ENCODE data around the gene MACROD1.

Gene MACROD1

GRCh38 chr11:64110465-64111375 lies 55.2 kb downstream of the MACROD1 start:
- TF ChIP-seq GATA1 (IDR thresholded peaks at IDR 0.05; ENCODE audit: low read depth, low read length), result no peak
- no peak for TF ChIP-seq POLR2A (IDR thresholded peaks at IDR 0.05; ENCODE audit: low read length)
- no peak for DNase-seq

- TF ChIP-seq POLR2A (IDR thresholded peaks at IDR 0.05; ENCODE audit: low read length) (no peak), GATA1 (IDR thresholded peaks at IDR 0.05; ENCODE audit: low read depth, low read length) (no peak)
- no peak for DNase-seq
Measured at GRCh38 chr11:64109332-64109731, 56.6 kb downstream of the MACROD1 start.

GRCh38 chr11:64107303-64107702 lies 58.6 kb downstream of the MACROD1 start:
- DNase-seq, result no peak
- TF ChIP-seq POLR2A (IDR thresholded peaks at IDR 0.05; ENCODE audit: low read length), result no peak
- no peak for TF ChIP-seq GATA1 (IDR thresholded peaks at IDR 0.05; ENCODE audit: low read depth, low read length)

GRCh38 chr11:64104632-64105031 lies 61.3 kb downstream of the MACROD1 start:
- TF ChIP-seq POLR2A (IDR thresholded peaks at IDR 0.05; ENCODE audit: low read length), result no peak
- no peak for DNase-seq

GRCh38 chr11:64103277-64103985 lies 62.5 kb downstream of the MACROD1 start:
- DNase-seq, result no peak
- TF ChIP-seq POLR2A (IDR thresholded peaks at IDR 0.05; ENCODE audit: low read length) (no peak), GATA1 (IDR thresholded peaks at IDR 0.05; ENCODE audit: low read depth, low read length) (no peak)

GRCh38 chr11:64102005-64102738 lies 63.7 kb downstream of the MACROD1 start:
- DNase-seq, result no peak
- TF ChIP-seq GATA1 (IDR thresholded peaks at IDR 0.05; ENCODE audit: low read depth, low read length) (no peak), POLR2A (IDR thresholded peaks at IDR 0.05; ENCODE audit: low read length) (no peak)

- no peak for DNase-seq
- TF ChIP-seq GATA1 (IDR thresholded peaks at IDR 0.05; ENCODE audit: low read depth, low read length) (no peak), POLR2A (IDR thresholded peaks at IDR 0.05; ENCODE audit: low read length) (no peak)
Measured at GRCh38 chr11:64101461-64101860, 64.5 kb downstream of the MACROD1 start.

GRCh38 chr11:64100782-64101353 lies 65.0 kb downstream of the MACROD1 start:
- no peak for DNase-seq
- TF ChIP-seq GATA1 (IDR thresholded peaks at IDR 0.05; ENCODE audit: low read depth, low read length) (no peak), POLR2A (IDR thresholded peaks at IDR 0.05; ENCODE audit: low read length) (no peak)

- no peak for DNase-seq
- no peak for TF ChIP-seq GATA1 (IDR thresholded peaks at IDR 0.05; ENCODE audit: low read depth, low read length)
- no peak for TF ChIP-seq POLR2A (IDR thresholded peaks at IDR 0.05; ENCODE audit: low read length)
Measured at GRCh38 chr11:64100360-64100759, 65.6 kb downstream of the MACROD1 start.

GRCh38 chr11:64099436-64099835 lies 66.5 kb downstream of the MACROD1 start:
- no peak for DNase-seq
- TF ChIP-seq POLR2A (IDR thresholded peaks at IDR 0.05; ENCODE audit: low read length), result no peak
- no peak for TF ChIP-seq GATA1 (IDR thresholded peaks at IDR 0.05; ENCODE audit: low read depth, low read length)

GRCh38 chr11:64098318-64098831 lies 67.5 kb downstream of the MACROD1 start:
- DNase-seq, result no peak
- TF ChIP-seq GATA1 (IDR thresholded peaks at IDR 0.05; ENCODE audit: low read depth, low read length), result no peak
- no peak for TF ChIP-seq POLR2A (IDR thresholded peaks at IDR 0.05; ENCODE audit: low read length)

GRCh38 chr11:64097468-64098317 lies 68.2 kb downstream of the MACROD1 start:
- no peak for TF ChIP-seq POLR2A (IDR thresholded peaks at IDR 0.05; ENCODE audit: low read length)
- TF ChIP-seq GATA1 (IDR thresholded peaks at IDR 0.05; ENCODE audit: low read depth, low read length), result no peak

GRCh38 chr11:64096835-64097234 lies 69.1 kb downstream of the MACROD1 start:
- DNase-seq, result no peak
- TF ChIP-seq POLR2A (IDR thresholded peaks at IDR 0.05; ENCODE audit: low read length) (no peak), GATA1 (IDR thresholded peaks at IDR 0.05; ENCODE audit: low read depth, low read length) (no peak)

More at GRCh38 chr11:64097468-64098317, 68.2 kb downstream of the MACROD1 start:
- DNase-seq, result no peak

All from erythroblast (primary cell).